Stimulated activated CD8-positive, alpha-beta memory T cell treated with anti-CD3 and anti-CD28 coated beads, Interleukin-15, amount 100 ng/mL, for 4 hours (primary cell): ENCODE data around the gene ZNF610.
A peak's percentile ranks its signal among the peaks of the same experiment; 100 is the strongest.

ENCODE experiments used
- DNase-seq, 2 donors: peaks; one replicate each; pipeline ENCODE4 v3.0.0-alpha.2; 2020; ENCODE audit warnings: low read depth in 2 of 2

The ZNF610 gene

GRCh38 chr19:52397310-52398080 lies 61.5 kb downstream of the ZNF610 start, which contains the start of gene ZNF528:
Gene ZNF528, plus strand, starts transcription at chr19:52397849. Its CDS starts 4,165 bp downstream, at chr19:52402014.
- DNase-seq: peak; percentile 85 to 89

GRCh38 chr19:52398081-52398441 lies 62.0 kb downstream of the ZNF610 start:
- DNase-seq: no peak

DNA sequence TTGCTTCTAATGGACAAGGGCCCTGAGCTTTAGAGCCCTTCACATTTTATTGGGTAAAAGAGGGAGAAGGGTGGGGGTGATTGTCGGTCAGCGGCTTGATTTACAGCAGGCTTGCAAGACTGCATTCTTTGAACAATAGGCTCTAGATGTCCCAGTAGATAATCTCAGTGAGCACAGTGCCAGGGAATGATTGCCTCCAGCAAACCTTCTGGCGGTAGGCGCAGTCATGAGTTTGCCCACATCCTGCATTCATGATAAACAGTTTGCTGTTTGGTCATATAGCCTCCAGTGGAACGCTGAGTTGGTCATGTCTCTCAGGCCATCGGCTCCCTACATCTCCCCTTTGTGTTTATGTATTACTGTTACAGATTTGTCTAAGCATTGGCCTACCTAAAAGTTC lies 74.2 kb downstream of the ZNF610 start:
- DNase-seq: no peak

GRCh38 chr19:52415711-52416110 lies 79.7 kb downstream of the ZNF610 start:
- DNase-seq: no peak
